SKM-1 (cell line): ENCODE results near the gene ATF6.
"Not testable (repeated sequence)": the region's sequence is repeated elsewhere in the genome, so short reads cannot be mapped to it uniquely, and the experiment has no call there.

ENCODE experiments used
- DNase-seq: peaks from one replicate; lab custom pipeline; 2025; ENCODE audit not compliant: unreplicated experiment; lab: John Stamatoyannopoulos, UW

Gene ATF6, protein sequence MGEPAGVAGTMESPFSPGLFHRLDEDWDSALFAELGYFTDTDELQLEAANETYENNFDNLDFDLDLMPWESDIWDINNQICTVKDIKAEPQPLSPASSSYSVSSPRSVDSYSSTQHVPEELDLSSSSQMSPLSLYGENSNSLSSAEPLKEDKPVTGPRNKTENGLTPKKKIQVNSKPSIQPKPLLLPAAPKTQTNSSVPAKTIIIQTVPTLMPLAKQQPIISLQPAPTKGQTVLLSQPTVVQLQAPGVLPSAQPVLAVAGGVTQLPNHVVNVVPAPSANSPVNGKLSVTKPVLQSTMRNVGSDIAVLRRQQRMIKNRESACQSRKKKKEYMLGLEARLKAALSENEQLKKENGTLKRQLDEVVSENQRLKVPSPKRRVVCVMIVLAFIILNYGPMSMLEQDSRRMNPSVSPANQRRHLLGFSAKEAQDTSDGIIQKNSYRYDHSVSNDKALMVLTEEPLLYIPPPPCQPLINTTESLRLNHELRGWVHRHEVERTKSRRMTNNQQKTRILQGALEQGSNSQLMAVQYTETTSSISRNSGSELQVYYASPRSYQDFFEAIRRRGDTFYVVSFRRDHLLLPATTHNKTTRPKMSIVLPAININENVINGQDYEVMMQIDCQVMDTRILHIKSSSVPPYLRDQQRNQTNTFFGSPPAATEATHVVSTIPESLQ

DNA sequence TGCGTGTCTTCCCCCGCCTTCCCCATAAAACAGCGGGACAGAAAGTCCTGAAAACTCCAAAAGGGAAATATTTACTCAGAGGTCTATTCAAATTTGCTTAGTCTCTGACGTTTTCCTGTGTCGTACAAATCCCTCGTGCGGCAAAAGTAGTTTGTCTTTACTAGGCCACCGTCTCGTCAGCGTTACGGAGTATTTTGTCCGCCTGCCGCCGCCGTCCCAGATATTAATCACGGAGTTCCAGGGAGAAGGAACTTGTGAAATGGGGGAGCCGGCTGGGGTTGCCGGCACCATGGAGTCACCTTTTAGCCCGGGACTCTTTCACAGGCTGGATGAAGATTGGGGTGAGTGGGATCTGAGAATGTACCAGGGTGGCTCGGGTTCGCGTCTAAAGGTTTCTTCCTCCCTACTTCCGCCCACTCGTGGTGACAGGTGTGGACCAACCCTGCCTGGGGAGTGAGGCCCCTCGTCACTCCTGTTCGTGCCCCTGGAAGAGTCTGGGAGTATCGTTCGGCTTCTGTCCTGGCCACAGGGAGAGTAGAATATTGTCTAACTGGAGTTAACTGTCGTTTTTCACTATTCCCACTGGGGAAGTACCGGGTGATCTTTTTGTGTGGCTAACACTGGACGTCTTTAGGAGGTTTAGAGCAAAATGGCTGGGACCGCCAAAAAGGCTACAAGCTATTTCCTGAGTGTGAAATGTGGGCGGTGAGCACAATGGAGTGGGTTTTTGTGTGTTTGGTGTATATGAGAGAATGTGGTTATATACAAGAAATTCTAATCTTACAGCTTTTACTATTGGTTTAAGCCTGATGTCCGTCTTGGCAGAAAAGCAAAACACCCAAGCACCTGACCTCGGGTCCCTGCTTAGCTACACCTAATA, at the start of gene ATF6:
Gene ATF6, plus strand, starts transcription at position 219 of the 880 bp plus-strand sequence. Its CDS starts 41 bp downstream, at position 260.
- peak; percentile 99 for DNase-seq

DNA sequence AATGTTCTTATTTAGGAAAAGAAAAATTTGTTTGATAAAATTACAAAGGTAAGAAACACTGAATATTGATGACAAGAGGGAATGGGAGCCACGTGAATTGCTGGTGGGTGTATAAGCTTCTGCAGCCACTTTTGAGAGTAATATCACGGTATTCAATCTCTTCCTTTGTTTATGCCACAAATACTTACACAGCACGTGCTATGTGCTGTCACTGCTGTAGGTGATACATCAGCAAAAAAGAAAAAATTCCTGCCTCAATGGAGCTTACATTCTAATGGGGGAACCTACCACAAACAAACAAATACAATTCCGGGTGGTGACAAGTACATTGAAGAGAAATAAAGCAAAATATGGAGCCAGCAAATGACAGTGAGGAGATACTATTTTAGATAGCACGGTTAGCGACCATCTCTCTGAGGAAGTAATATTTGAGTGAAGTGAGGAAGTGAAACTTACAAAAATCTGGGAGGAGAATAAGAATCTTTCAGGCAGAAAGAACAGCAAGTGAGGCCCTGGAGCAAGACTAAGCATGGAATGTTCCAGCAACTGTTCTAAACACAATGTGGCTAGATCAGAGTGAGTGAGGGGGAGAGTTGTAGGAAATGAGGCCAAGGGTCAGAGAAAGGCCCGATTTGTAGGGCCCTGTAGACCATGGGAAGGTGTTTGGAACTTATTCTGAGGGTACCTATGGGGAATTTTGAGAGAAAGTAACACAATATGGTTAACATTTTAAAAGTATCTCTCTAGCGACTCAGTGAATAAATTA, 47.4 kb upstream of the ATF6 start:
- peak; percentile 63 for DNase-seq

DNA sequence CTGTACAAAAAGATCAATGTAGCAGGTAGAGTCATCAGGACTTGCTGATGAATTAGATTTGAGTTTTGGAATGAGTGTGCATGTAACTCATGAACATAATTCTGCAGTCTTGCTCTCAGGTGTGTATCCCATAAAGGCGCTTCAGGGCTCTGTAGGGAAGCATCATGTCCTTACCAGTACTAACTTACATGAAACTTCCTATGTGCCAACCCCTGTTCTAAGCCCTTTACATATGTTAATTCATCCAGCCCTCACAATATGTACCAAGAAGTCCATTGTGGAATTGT, 46.9 kb upstream of the ATF6 start:
- DNase-seq, result no peak

DNA sequence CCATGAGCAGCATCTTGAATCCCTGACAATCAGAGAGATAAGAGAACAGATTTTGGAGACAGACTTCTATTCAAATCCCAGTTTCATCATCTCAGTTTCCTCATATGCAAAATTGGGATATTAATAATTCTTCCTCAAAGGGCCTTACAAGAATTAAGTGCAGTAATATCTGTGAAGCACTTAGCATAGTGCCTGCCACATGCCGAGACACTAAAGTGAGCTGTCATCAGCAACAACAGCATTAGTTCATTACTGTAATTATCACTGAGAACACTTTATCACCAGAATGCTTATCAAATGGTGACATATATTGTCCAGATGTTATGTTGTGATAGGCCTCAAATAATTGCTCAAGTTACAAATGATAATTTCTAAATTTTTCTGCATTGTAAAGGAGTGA, 45.7 kb upstream of the ATF6 start:
- no peak for DNase-seq

DNA sequence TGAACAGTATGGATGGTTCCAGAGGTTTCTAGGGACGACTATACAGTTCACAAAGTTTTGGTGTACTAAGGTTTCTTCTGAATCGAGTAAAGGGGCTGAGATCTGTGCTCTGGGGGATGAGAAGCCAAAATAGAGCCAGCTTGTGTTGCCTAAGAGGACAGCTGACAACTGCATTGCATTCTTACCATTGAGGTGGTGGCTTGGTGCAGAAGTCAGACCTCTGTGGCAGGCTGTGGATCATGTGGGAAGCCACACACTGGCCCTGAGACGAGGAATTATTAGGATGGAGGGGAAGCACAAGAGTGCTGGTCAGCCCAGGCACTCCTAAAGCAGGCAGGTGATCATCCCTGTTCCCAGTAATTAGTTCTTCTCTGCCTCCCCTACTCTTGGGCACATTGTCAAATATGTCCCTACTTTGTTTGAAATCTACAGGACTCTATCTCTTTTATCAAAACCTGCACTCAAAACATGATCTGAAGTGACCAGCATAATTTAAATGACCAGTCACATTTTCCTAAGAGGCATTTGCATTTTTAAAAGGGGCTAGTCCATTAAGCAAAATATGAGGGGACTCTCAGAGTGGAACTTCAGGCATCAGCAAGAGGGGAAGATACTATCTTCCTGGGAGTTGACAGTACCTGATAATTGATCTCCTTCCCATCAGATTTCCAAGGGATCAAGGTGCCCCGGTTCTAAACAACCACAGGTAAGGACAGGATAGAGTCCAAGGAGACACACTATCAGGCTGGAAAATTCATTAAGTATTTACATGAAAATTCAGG, 45.0 kb upstream of the ATF6 start, which contains the start of gene FCRLB:
Gene FCRLB, plus strand, starts transcription at position 589 of the 782 bp plus-strand sequence. CDS start 1,129 bp downstream, outside the sequence.
- DNase-seq, result no peak

DNA sequence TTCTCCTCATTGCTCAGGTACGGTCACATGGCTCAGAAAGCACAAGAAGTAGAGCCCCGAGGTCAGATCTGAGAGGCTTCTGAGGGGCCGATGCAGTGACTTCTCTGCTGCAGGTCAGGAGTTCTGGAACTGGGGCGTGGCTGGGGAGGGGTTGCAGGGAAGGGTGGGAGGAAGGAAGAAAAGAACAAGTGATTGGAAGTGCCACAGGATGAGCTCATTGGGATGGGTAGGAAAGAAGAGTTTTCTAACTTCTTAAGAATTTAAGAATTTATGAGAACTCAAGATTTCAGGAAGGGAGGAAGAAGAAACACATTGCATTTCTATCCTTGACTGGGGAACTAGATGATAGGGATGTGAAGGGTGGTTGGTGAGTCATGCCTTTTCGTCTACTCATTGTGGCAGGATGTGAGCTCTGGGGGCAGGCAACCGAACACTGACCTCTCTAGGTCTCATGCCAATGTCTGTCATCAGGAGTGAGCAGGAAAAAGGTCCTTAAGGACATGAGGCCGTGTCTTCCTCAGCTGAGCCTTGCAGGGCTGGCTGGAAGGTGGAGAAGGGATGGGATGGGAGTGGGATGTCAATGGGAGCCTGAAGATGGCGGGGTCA, 44.3 kb upstream of the ATF6 start:
- DNase-seq, result peak; percentile 54

DNA sequence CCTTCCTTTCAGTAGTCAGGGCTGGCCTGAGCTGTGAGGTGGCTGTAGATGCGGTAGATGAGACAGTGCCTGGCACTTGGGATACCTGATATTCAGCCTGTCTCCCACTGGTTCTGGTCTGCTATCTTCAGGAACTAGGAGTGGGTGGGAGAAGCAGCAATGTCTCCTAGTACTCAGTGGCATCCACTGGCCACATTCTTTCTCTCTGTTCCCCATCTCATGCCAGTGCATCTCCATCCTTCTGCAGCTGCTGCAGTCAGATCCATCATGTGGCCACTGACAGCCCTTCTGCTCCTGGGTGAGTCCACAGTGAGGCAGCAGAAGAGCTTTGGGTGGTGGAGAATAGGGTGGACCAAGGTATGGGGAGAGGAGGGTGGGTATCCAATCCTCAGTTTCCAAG, 43.7 kb upstream of the ATF6 start:
- DNase-seq, result no peak

DNA sequence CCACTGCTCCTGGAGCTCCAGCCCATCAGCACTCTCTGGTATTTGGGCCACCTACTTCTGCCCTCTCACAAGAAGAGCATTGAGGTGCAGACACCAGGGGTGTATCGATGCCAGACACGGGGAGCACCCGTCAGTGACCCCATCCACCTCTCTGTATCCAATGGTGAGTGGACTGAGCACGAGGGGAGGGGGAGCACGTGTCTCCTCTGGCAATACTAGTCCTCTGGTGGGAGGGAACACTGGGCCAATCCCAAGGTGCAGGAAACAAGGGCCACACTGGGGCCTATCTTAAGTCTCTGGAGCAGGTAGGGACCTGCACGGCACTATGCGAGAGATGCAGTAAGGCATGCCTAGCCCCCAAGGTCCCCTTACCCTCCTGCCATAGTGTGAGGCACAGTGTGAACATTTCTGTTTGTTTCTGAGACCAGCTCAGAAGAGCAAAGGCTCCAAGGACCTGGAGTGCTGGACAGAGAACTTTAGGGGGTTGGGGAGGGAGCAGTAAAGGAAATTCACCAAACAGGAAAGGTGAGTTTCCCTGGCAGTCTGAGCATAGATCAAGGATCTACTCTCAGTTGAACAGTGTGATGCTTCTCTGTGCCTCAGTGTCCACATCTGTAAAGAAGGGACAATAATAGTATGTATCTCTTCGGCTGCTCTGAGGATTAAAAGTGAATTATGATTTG, 42.5 kb upstream of the ATF6 start:
- DNase-seq, result no peak

DNA sequence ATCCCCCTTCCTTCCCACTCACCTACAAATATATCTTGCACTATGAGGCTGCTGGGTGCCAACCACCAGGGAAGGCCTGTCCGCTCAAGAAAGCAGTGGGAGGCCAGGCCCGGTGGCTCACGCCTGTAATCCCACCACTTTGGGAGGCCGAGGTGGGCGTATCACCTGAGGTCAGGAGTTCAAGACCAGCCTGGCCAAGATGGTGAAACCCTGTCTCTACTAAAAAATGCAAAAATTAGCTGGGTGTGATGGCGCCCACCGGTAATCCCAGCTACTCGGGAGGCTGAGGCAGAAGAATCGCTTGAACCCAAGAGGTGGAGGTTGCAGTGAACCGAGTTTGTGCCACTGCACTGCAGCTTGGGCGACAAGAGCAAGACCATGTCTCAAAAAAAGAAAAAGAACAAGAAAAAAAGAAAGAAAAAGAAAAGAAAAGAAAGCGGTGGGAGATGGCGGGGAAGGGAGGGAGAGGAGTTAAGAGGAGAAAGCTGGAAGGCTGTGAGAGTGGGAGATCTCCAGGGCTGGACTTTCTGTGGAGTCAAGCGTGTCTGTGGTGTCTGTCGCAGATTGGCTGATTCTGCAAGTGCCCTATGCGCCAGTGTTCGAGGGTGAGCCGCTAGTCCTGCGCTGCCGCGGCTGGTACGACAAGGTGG, 40.7 kb upstream of the ATF6 start:
- DNase-seq, result not testable (repeated sequence)

DNA sequence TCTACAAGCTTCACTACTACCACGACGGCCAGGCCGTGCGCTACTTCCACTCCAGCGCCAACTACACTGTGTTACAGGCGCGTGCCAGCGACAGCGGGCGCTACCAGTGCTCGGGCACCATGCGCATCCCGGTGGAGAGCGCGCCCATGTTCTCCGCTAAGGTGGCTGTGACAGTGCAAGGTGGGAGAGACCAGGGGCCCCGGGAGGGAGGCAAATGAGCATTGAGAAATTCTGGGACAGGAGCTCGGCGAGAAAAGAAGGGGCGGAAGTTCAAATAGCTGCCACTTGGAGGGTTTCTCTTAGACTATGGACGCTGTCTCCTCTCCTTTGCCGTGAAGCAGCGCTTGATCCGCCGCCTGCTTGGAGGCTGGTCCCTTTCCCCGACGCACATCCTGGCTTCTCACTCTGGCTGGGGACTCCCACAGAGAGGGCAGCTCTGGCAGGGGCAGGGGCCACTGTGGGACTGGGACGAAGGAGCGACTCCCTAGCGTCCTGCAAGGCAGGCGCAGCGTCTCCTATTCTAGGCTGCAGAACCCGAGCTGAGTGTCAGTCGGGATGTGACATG, 40.1 kb upstream of the ATF6 start:
- no peak for DNase-seq

DNA sequence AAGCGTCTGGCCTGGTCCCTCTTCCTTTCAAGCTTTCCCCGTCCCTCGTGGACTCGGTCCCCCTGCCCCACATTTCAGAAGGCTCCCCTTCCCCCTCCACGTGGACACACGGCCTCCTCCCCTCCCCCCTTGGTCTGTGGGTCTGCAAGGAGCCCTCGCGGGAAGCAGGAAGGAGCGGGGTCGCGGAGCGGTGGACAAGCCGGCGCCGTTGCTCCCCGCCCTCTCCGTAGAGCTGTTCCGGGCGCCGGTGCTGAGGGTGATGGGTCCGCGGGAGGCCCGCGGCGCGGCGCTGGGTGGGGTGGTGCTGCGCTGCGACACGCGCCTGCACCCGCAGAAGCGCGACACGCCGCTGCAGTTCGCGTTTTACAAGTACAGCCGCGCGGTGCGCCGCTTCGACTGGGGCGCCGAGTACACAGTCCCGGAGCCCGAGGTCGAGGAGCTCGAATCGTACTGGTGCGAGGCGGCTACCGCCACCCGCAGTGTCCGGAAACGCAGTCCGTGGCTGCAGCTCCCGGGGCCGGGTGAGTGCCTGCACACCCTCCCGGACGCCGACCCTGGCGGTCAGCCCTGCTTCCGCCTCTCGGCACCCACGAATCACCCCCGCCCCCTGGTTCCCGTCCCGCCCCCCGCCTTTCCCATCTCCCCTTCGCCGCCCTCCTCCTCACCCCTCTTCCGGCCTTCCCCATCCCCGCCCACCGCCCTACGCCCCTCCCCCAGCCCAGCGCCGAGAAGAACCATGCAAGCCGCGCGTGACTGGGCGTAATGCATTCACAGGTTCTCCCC, 39.5 kb upstream of the ATF6 start:
- no peak for DNase-seq

DNA sequence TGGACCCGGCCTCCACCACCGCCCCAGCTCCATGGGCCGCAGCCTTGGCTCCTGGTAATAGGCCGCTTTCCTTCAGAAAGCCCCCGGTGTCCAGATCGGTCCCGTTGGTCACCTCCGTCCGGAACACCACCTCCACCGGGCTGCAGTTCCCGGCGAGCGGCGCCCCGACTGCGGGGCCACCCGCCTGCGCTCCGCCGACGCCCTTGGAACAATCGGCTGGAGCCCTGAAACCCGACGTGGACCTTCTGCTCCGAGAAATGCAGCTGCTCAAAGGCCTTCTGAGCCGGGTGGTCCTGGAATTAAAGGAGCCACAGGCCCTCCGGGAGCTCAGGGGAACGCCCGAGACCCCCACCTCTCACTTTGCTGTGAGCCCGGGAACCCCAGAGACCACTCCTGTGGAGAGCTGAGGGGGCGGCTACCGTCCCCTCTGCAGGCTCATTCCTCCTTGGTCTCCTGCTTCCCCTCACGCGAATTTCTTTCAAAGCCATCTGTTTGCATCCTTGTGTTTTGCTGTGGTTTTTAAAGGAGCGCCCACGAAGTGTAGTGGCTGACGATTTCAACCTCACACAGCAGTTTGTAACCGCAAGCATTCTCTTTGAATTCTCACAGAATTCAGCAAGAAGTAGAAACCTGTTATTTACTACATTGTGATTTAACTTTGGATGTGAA, 38.7 kb upstream of the ATF6 start:
- no peak for DNase-seq

DNA sequence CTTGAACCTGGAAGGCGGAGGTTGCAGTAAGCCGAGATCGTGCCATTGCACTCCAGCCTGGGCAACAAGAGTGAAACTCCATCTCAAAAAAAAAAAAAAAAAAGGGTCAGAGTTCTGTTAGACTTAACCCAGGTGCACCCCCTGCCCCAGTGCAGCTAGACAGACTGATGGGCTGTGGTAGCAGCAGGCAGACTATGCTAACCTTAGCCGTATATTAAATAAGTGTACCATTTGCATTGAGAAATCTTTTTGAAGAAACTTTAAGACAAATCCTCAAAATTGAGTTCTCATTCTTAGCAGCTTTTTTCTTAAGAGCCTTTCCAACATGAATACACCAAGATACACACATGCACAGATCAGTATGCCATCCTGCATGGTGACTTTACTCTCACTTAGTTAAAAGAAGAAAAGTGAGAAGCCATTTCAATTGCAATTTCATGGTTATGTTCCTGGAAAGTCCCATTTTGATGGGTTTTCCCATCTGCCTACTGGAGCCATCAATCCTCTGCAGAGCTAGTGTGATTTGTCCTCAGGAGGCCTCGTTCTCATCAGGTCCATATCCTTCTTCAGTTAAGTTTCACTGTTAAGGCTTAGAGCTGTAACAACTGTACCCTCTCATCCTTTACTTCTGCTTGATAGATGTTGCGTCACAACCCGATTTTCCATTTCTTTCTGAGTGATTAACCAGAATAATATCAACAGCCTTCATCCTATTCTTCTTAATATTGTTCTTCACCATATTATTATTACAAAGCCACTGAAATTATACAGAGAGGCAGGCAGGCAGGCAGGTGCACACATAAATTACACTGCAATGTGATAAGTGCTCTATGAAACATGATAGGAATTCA, 37.5 kb upstream of the ATF6 start:
- DNase-seq, result no peak

DNA sequence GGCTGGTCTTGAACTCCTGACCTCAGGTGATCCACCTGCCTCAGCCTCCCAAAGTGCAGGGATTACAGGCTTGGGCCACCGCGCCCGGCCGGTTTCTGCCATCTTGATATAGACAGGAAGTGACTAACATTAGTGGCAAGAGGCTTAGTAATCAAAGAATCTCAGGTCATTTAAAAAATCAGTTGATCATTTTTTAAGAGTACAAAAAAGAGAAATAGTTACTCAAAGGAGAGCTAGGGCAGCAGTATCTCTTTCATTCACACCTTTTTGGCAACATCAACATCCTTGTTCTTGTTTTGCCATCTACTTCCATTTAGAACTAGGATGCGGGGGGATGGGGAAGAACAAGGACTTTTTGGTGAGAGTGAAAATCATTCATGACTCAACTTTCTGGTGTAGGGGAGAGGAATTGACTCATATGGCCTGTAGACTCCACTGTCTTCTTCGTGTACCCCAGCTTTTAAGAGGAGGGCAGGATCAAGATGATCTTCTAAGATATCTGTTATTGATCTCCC, 36.0 kb upstream of the ATF6 start:
- no peak for DNase-seq

DNA sequence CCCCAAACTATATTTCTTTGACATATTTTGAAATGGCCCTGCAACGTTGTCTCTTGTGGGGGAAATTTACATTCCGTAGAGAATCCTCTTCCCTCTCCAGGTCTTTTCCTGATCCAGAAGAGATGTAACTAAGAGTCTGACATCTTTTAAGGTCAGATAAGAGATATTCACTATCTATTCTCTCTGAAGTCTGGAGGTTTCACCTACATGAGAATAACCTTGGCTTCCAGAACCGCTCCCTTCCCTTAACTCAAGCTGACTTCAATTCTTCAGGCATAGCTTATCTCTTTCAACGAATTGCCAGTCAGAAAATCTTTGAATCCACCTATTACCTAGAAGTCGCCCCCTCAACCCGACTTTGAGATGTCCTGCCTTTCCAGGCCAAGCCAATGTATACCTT, 34.9 kb upstream of the ATF6 start:
- no peak for DNase-seq
